ENCODE data around the gene ZNF473. TPM values are rescaled to one million over a fixed set of nuclear protein-coding genes. Genes with fewer than 3 reads are reported as not detected.

The ZNF473 gene
- total RNA-seq, 1 experiment from 2014 or later: 19.0 TPM

- no peaks in the 10 kb centered on the region for H3K4me1 ChIP-seq (ENCODE audit: insufficient read depth, low read length)
- H4K20me1 ChIP-seq (ENCODE audit: control insufficient read depth, insufficient read depth, insufficient read length): no peaks in the 10 kb centered on the region
- H2AFZ ChIP-seq (ENCODE audit: low read length): no peak overlapping the region
- TF ChIP-seq CTCF (conservative IDR thresholded peaks at IDR 0.05): no peak
- H3K9me3 ChIP-seq (ENCODE audit: control insufficient read depth, low read depth, low read length): peaks cover 60% of the 10 kb centered on the region
- no peak overlapping the region for H3K4ac ChIP-seq (ENCODE audit: low read depth, low read length)
- no peaks in the 10 kb centered on the region for H3K23me2 ChIP-seq (ENCODE audit: insufficient read length, low read depth, low read length, poor library complexity, severe bottlenecking)
- H2BK20ac ChIP-seq (ENCODE audit: low read depth, low read length, poor library complexity, severe bottlenecking): no peak overlapping the region
- no peak overlapping the region for H2BK120ac ChIP-seq (ENCODE audit: low read depth, low read length, poor library complexity, severe bottlenecking)
- no peak overlapping the region for H3K9ac ChIP-seq (ENCODE audit: extremely low read depth, insufficient read length, low read length)
- Mint-ChIP-seq H3K4me3 (no peak overlapping the region; a peak in 1 of 5 replicates), H3K9me3 (peaks cover 70 to 74% of the 10 kb centered on the region in 2 experiments), H3K36me3 (ENCODE audit: insufficient read depth in 1 of 3, low read depth in 3 of 3) (peaks cover 58 to 62% (median 60%) of the 10 kb centered on the region in 3 experiments), H3K27ac (no peak overlapping the region), H3K4me1 (peaks cover 3 to 6% of the 10 kb centered on the region in 2 experiments; a peak in 3 of 4 replicates), H3K27me3 (ENCODE audit: low read depth) (peaks cover 6% of the 10 kb centered on the region)
- H3K56ac ChIP-seq (ENCODE audit: insufficient read length, low read depth, low read length): no peak overlapping the region
- no peak overlapping the region for H3K4me2 ChIP-seq (ENCODE audit: insufficient read depth, insufficient read length, low read length)
- DNase-seq: no peak
- H4K5ac ChIP-seq (ENCODE audit: insufficient read length, low read depth, low read length): no peak overlapping the region
- H2BK5ac ChIP-seq (ENCODE audit: insufficient read length, low read length): no peak overlapping the region
- no peaks in the 10 kb centered on the region for H3K27me3 ChIP-seq (ENCODE audit: insufficient read depth, low read length)
- H2BK15ac ChIP-seq (ENCODE audit: low read depth, low read length): no peak overlapping the region
- no peak overlapping the region for H4K8ac ChIP-seq (replicated peaks; ENCODE audit: insufficient read length, low read depth, low read length)
- no peaks in the 10 kb centered on the region for H3K79me1 ChIP-seq (ENCODE audit: insufficient read depth, low read depth, low read length, poor library complexity, severe bottlenecking)
- H3K23ac ChIP-seq (ENCODE audit: insufficient read length, low read depth, low read length): no peak overlapping the region
- no CpG with 5 or more reads among the region's 4 CpGs for WGBS (ENCODE audit: extremely low coverage, insufficient read length, low lambda C conversion rate)
- no peaks in the 10 kb centered on the region for H3K79me2 ChIP-seq (ENCODE audit: insufficient read depth, low read length)
- no peak overlapping the region for H3K27ac ChIP-seq (ENCODE audit: insufficient read length, low read depth, low read length)
- H3T11ph ChIP-seq (ENCODE audit: low read length): no peak overlapping the region
- H3K14ac ChIP-seq (ENCODE audit: insufficient read depth, low read length): no peak overlapping the region
- no peak overlapping the region for H2AK5ac ChIP-seq (ENCODE audit: insufficient read length, low read length)
- H2BK12ac ChIP-seq (ENCODE audit: insufficient read length, low read depth, low read length): no peak overlapping the region
- no peak overlapping the region for H4K91ac ChIP-seq (ENCODE audit: insufficient read length, low read depth, low read length)
- H3K18ac ChIP-seq (ENCODE audit: insufficient read length, low read depth, low read length): no peak overlapping the region
Observed at GRCh38 chr19:50047671-50048070, 21.9 kb downstream of the ZNF473 start.
